MM.1S (cell line): Measurements from ENCODE around the gene CPSF4.

Source experiments
- CTCF ChIP-seq: fragments of 300-600 bp; sonication (generic); IDR thresholded peaks from 2 replicates; pipeline ENCODE4 v1.5.1; 2016; ENCODE audit warnings: antibody characterized with exemption, low read length, mixed read lengths
- EZH2 ChIP-seq: fragments of 300-600 bp; sonication (generic); optimal IDR thresholded peaks from 2 replicates; pipeline ENCODE3; 2017; ENCODE audit warnings: low read depth, mild to moderate bottlenecking, antibody characterized with exemption, low read length, mixed read lengths

- TF ChIP-seq EZH2 (no peak), CTCF (no peak)
These were observed 10.6 kb downstream of the CPSF4 start for GRCh38 chr7:99449326-99449725.
